K562 (cell line): Measurements from ENCODE around the gene AIMP2. TPM values are rescaled to one million over a fixed set of nuclear protein-coding genes. Genes with fewer than 3 reads are reported as not detected.

Experiments used
- BHLHE40 ChIP-seq: IDR thresholded peaks from 2 replicates; pipeline ENCODE4 v1.6.1; 2011; ENCODE audit warnings: low read length, improper control_type of control experiment
- CBFA2T2 ChIP-seq: fragments of 450-650 bp; conservative IDR thresholded peaks from 2 replicates; pipeline ENCODE4 v1.6.1; 2017; ENCODE audit warnings: mild to moderate bottlenecking
- HNRNPH1 ChIP-seq: fragments of 200-400 bp; formaldehyde crosslinking; optimal IDR thresholded peaks from 2 replicates; pipeline ENCODE3; 2017; ENCODE audit warnings: low read depth, mild to moderate bottlenecking, low read length, moderate library complexity
- NFXL1 ChIP-seq: fragments of 450-650 bp; formaldehyde crosslinking; IDR thresholded peaks from 2 replicates; pipeline ENCODE4 v1.4.0; 2021; ENCODE audit warnings: mild to moderate bottlenecking
- POLR2AphosphoS5 ChIP-seq: IDR thresholded peaks from 2 replicates; pipeline ENCODE4 v1.6.1; 2011; ENCODE audit warnings: mild to moderate bottlenecking, low read depth, low read length, moderate library complexity; ENCODE audit not compliant: control insufficient read depth, insufficient read depth
- RBM39 ChIP-seq: fragments of 200-400 bp; formaldehyde crosslinking; optimal IDR thresholded peaks from 2 replicates; pipeline ENCODE3; 2018; ENCODE audit warnings: low read depth, low read length
- SAFB ChIP-seq: fragments of 200-400 bp; formaldehyde crosslinking; IDR thresholded peaks from 2 replicates; pipeline ENCODE4 v1.6.1; 2017; ENCODE audit warnings: low read depth, low read length, borderline replicate concordance
- SIN3B ChIP-seq: fragments of 450-650 bp; IDR thresholded peaks from 2 replicates; pipeline ENCODE4 v1.6.1; 2017; ENCODE audit warnings: low read depth, mild to moderate bottlenecking, moderate library complexity
- SLC30A9 ChIP-seq: fragments of 250-450 bp; sonication (Bioruptor Pico); IDR thresholded peaks from 2 replicates; pipeline ENCODE4 v1.8.0; 2022; ENCODE audit warnings: mild to moderate bottlenecking, moderate library complexity
- SMARCC2 ChIP-seq: fragments of 450-650 bp; IDR thresholded peaks from 2 replicates; pipeline ENCODE4 v1.6.1; 2017; ENCODE audit warnings: antibody characterized with exemption, moderate library complexity, mild to moderate bottlenecking, low read depth
- SMC3 ChIP-seq: conservative IDR thresholded peaks from 2 replicates; pipeline ENCODE4 v1.6.1; 2011; ENCODE audit warnings: low read depth, low read length, improper control_type of control experiment; ENCODE audit not compliant: insufficient read depth
- SRSF1 ChIP-seq: fragments of 200-400 bp; formaldehyde crosslinking; IDR thresholded peaks from 2 replicates; pipeline ENCODE4 v1.6.1; 2017; ENCODE audit warnings: mild to moderate bottlenecking, low read depth, low read length, moderate library complexity
- STAT5A ChIP-seq: IDR thresholded peaks from 2 replicates; pipeline ENCODE4 v1.6.1; 2012; ENCODE audit warnings: low read length, inconsistent platforms, borderline replicate concordance
- TAL1 ChIP-seq: fragments of 450-650 bp; IDR thresholded peaks from 2 replicates; pipeline ENCODE4 v1.6.1; 2016; ENCODE audit warnings: mild to moderate bottlenecking
- TARDBP ChIP-seq: fragments of 450-650 bp; IDR thresholded peaks from 2 replicates; pipeline ENCODE4 v1.6.1; 2016
- TCF7L2 ChIP-seq: fragments of 150-350 bp; IDR thresholded peaks from 2 replicates; pipeline ENCODE4 v1.6.1; 2016; ENCODE audit warnings: low read depth, mild to moderate bottlenecking, low read length, moderate library complexity
- TRIM24 ChIP-seq, 2 experiments: fragments of 450-650 bp; IDR thresholded peaks; 2 replicates each; pipeline ENCODE4 v1.6.1; 2016
- ZBTB8A ChIP-seq: fragments of 450-650 bp; IDR thresholded peaks from 2 replicates; pipeline ENCODE4 v1.6.1; 2018; ENCODE audit warnings: mild to moderate bottlenecking, moderate library complexity; ENCODE audit not compliant: partially characterized antibody
- ZFX ChIP-seq: sonication (generic); formaldehyde crosslinking; IDR thresholded peaks from 2 replicates; pipeline ENCODE4 v1.8.0; 2022; ENCODE audit warnings: mild to moderate bottlenecking, missing genetic modification reagents, moderate library complexity
- ZNF263 ChIP-seq: sonication (generic); formaldehyde crosslinking; IDR thresholded peaks from 2 replicates; pipeline ENCODE4 v1.8.0; 2022; ENCODE audit warnings: mild to moderate bottlenecking, missing genetic modification reagents, borderline replicate concordance
- ZNF3 ChIP-seq: fragments of 250-450 bp; sonication (Bioruptor Pico); IDR thresholded peaks from 2 replicates; pipeline ENCODE4 v1.5.0; 2021; ENCODE audit warnings: mild to moderate bottlenecking, moderate library complexity
- ZNF311 ChIP-seq: fragments of 250-450 bp; sonication (Bioruptor Pico); IDR thresholded peaks from 2 replicates; pipeline ENCODE4 v1.4.0; 2020; ENCODE audit warnings: mild to moderate bottlenecking, moderate library complexity
- ZNF830 ChIP-seq: fragments of 250-450 bp; sonication (Bioruptor Pico); IDR thresholded peaks from 2 replicates; pipeline ENCODE4 v1.5.0; 2021; ENCODE audit warnings: mild to moderate bottlenecking
- ZZZ3 ChIP-seq: fragments of 450-650 bp; IDR thresholded peaks from 2 replicates; pipeline ENCODE4 v1.6.1; 2016; ENCODE audit warnings: antibody characterized with exemption, mild to moderate bottlenecking, moderate library complexity
- polyA plus RNA-seq, 8 experiments: library from polyadenylated mRNA; depleted of rRNA in 4 of 8; stranded (reverse) in 5 of 8; unstranded in 3 of 8; fragments of >200 nt; fragmentation: Nextera tagmentation in 2 of 8; fragmentation: Illumina TruSeq in 1 of 8; extraction: Ambion mirVana in 2 of 8; extraction: Trizol in 1 of 8; gene quantifications; 2 replicates each; pipeline versions ENCODE4 v1.2.1 to v1.2.3, GENCODE V29; 2011 to 2014; ENCODE audit warnings: inconsistent platforms in 1 of 8, missing spikeins in 1 of 8
- total RNA-seq, 7 experiments: library from RNA; depleted of rRNA in 6 of 7; stranded (reverse); fragments of >200 nt in 6 of 7; fragmentation: Illumina TruSeq in 2 of 7; extraction: Trizol in 2 of 7; gene quantifications; 2 replicates each; pipeline versions ENCODE4 v1.2.1 to v1.2.3, GENCODE V29; 2011 to 2021; ENCODE audit warnings: low replicate concordance in 1 of 7
- TF ChIP-seq, protein P1 (sequence below): fragments of 250-450 bp; sonication (Bioruptor Pico); IDR thresholded peaks from 2 replicates; pipeline ENCODE4 v1.4.0; 2020
- TF ChIP-seq, protein P2 (sequence below): fragments of 450-650 bp; IDR thresholded peaks from one replicate; pipeline ENCODE4 v1.6.1; 2018; ENCODE audit warnings: mild to moderate bottlenecking, moderate library complexity; ENCODE audit not compliant: partially characterized antibody

Gene AIMP2
- total and polyA plus RNA-seq, 9 of the 15 experiments (the other 6 are each of a cell fraction or from before 2014, with no cell fraction given) = 47.5 to 84.9 (median 63.5) TPM

DNA sequence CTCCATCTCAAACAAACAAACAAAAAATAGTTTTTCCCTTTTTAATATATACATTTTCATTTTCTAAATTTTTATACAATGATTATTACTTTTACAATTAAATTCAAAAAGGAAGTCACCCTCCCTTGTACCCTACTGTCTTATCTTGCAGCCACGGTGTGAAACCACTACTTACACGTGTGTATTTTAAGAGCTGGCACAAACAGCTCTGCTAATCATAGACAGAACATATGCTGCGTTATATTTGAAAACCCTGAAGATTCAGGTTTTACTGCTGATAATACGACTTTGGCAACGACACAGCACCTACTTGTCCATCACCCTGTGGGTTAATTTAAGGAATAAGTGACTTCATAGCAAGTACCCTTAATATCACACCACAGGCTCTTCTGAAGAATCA is 23.1 kb downstream of the AIMP2 start (continued):
- TF ChIP-seq, protein P1, sequence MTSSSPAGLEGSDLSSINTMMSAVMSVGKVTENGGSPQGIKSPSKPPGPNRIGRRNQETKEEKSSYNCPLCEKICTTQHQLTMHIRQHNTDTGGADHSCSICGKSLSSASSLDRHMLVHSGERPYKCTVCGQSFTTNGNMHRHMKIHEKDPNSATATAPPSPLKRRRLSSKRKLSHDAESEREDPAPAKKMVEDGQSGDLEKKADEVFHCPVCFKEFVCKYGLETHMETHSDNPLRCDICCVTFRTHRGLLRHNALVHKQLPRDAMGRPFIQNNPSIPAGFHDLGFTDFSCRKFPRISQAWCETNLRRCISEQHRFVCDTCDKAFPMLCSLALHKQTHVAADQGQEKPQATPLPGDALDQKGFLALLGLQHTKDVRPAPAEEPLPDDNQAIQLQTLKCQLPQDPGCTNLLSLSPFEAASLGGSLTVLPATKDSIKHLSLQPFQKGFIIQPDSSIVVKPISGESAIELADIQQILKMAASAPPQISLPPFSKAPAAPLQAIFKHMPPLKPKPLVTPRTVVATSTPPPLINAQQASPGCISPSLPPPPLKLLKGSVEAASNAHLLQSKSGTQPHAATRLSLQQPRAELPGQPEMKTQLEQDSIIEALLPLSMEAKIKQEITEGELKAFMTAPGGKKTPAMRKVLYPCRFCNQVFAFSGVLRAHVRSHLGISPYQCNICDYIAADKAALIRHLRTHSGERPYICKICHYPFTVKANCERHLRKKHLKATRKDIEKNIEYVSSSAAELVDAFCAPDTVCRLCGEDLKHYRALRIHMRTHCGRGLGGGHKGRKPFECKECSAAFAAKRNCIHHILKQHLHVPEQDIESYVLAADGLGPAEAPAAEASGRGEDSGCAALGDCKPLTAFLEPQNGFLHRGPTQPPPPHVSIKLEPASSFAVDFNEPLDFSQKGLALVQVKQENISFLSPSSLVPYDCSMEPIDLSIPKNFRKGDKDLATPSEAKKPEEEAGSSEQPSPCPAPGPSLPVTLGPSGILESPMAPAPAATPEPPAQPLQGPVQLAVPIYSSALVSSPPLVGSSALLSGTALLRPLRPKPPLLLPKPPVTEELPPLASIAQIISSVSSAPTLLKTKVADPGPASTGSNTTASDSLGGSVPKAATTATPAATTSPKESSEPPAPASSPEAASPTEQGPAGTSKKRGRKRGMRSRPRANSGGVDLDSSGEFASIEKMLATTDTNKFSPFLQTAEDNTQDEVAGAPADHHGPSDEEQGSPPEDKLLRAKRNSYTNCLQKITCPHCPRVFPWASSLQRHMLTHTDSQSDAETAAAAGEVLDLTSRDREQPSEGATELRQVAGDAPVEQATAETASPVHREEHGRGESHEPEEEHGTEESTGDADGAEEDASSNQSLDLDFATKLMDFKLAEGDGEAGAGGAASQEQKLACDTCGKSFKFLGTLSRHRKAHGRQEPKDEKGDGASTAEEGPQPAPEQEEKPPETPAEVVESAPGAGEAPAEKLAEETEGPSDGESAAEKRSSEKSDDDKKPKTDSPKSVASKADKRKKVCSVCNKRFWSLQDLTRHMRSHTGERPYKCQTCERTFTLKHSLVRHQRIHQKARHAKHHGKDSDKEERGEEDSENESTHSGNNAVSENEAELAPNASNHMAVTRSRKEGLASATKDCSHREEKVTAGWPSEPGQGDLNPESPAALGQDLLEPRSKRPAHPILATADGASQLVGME (CRISPR knock-in tag) = no peak
- TF ChIP-seq TCF7L2 (no peak), ZNF830 (CRISPR knock-in tag) (no peak), ZBTB8A (no peak), TARDBP (no peak), SMARCC2 (no peak), ZNF3 (CRISPR knock-in tag) (no peak), NFXL1 (no peak), RBM39 (no peak), CBFA2T2 (peak; percentile 55), POLR2AphosphoS5 (peak; percentile 66; the same call in 1 of the 2 replicates), TAL1 (peak; percentile 54; the same call in 1 of the 2 replicates), STAT5A (peak; percentile 54), TRIM24 (IDR thresholded peaks at IDR 0.05) (peak; percentile 11 to 12; a peak in 1 of 4 replicates), SAFB (no peak), SRSF1 (no peak), SMC3 (no peak), ZFX (CRISPR knock-in tag) (no peak), ZNF263 (CRISPR knock-in tag) (no peak), HNRNPH1 (no peak), ZZZ3 (no peak), SIN3B (no peak), SLC30A9 (CRISPR knock-in tag) (no peak), ZNF311 (CRISPR knock-in tag) (no peak), BHLHE40 (peak; percentile 59; the same call in 1 of the 2 replicates)
- TF ChIP-seq, protein P2, sequence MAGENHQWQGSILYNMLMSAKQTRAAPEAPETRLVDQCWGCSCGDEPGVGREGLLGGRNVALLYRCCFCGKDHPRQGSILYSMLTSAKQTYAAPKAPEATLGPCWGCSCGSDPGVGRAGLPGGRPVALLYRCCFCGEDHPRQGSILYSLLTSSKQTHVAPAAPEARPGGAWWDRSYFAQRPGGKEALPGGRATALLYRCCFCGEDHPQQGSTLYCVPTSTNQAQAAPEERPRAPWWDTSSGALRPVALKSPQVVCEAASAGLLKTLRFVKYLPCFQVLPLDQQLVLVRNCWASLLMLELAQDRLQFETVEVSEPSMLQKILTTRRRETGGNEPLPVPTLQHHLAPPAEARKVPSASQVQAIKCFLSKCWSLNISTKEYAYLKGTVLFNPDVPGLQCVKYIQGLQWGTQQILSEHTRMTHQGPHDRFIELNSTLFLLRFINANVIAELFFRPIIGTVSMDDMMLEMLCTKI = no peak
